Astrocyte (in vitro differentiated cells and primary cell): Measurements from ENCODE around the gene PTPN5.

Experiments used
- CTCF ChIP-seq: IDR thresholded peaks from 2 replicates; pipeline ENCODE4 v1.5.1; 2011; ENCODE audit warnings: low read depth, mild to moderate bottlenecking, inconsistent platforms, low read length, moderate library complexity; ENCODE audit not compliant: insufficient read depth
- EZH2 ChIP-seq: IDR thresholded peaks from 2 replicates; pipeline ENCODE4 v1.6.1; 2012; ENCODE audit warnings: mild to moderate bottlenecking, low read length, inconsistent platforms; ENCODE audit not compliant: insufficient read depth

- TF ChIP-seq CTCF (no peak), EZH2 (no peak)
Measured at GRCh38 chr11:18792827-18793226, 1.2 kb upstream of the PTPN5 start.
